ENCODE results near the gene RFNG.

- TF ChIP-seq POLR2A (IDR thresholded peaks at IDR 0.05) (no peak), CTCF (IDR thresholded peaks at IDR 0.05) (no peak)
These were observed 9.0 kb upstream of the RFNG start for GRCh38 chr17:82060614-82061013.
